A549 (cell line): Measurements from ENCODE around the gene CBARP. TPM values are rescaled to one million over a fixed set of nuclear protein-coding genes. Genes with fewer than 3 reads are reported as not detected.
"Not testable (repeated sequence)": the region's sequence is repeated elsewhere in the genome, so short reads cannot be mapped to it uniquely, and the experiment has no call there.

Experiments
- ATAC-seq, 2 experiments: fragments of 200-7000 bp in 1 of 2; fragments of >200 bp in 1 of 2; cut with Nextera tagmentation in 1 of 2; cut with Tn5 transposase in 1 of 2; 3 replicates each; pipeline versions ENCODE4 v1.8.0 to v1.9.1; 2018 to 2020; ENCODE audit warnings: mild to moderate bottlenecking in 1 of 2, moderate library complexity in 1 of 2
- CTCF ChIA-PET: fragments of 300-600 bp; sonication (Branson Sonifier 250); formaldehyde crosslinking; extraction: SDS; loops from one replicate; lab custom pipeline; 2021; ENCODE audit warnings: antibody characterized with exemption, inconsistent platforms; lab: Yijun Ruan, JAX
- POLR2A ChIA-PET: fragments of 350-600 bp; formaldehyde crosslinking; extraction: SDS; loops from one replicate; lab custom pipeline; 2021; ENCODE audit warnings: antibody characterized with exemption, inconsistent platforms; lab: Yijun Ruan, JAX
- DNase-seq, 2 experiments: peaks; one replicate each; pipeline versions ENCODE4 v3.0.0 to v3.0.0-alpha.2; 2011 to 2016; ENCODE audit warnings: low read depth in 1 of 2, low spot score in 1 of 2
- FAIRE-seq: peaks from 2 replicates; lab custom pipeline; 2011; peaks lifted over from hg19 to GRCh38; lab: Jason Lieb, UNC
- H3K27ac ChIP-seq, 2 experiments: fragments of >200 bp; sonication (Bioruptor Twin); formaldehyde crosslinking; 3 replicates each; pipeline ENCODE4 v1.5.1; 2016 to 2017
- H3K4me1 ChIP-seq: fragments of >200 bp; sonication (Bioruptor Twin); formaldehyde crosslinking; 3 replicates; pipeline ENCODE4 v1.6.1; 2016
- H3K4me2 ChIP-seq: fragments of >200 bp; sonication (Bioruptor Twin); formaldehyde crosslinking; 3 replicates; pipeline ENCODE4 v1.6.1; 2016
- H3K4me3 ChIP-seq: fragments of >200 bp; sonication (Bioruptor Twin); formaldehyde crosslinking; 3 replicates; pipeline ENCODE4 v1.5.1; 2016
- H3K9me3 ChIP-seq: fragments of >200 bp; sonication (Bioruptor Twin); formaldehyde crosslinking; 3 replicates; pipeline ENCODE4 v1.6.1; 2016
- E2F6 ChIP-seq: IDR thresholded peaks from 2 replicates; pipeline ENCODE4 v1.6.1; 2012; ENCODE audit warnings: low read depth, borderline replicate concordance
- MYC ChIP-seq: IDR thresholded peaks from 2 replicates; pipeline ENCODE4 v1.6.1; 2012; ENCODE audit warnings: mild to moderate bottlenecking, inconsistent platforms, low read length, improper control_type of control experiment, borderline replicate concordance
- POLR2AphosphoS2 ChIP-seq: conservative IDR thresholded peaks from 2 replicates; pipeline ENCODE4 v1.6.1; 2012; ENCODE audit warnings: low read length, improper control_type of control experiment, inconsistent platforms
- RAD21 ChIP-seq, 2 experiments: fragments of >200 bp in 1 of 2; sonication (Bioruptor Twin) in 1 of 2; formaldehyde crosslinking in 1 of 2; IDR thresholded peaks in 1 of 2; conservative IDR thresholded peaks in 1 of 2; 2 replicates in 1 of 2; 3 replicates in 1 of 2; pipeline ENCODE4 v1.6.1; 2012 to 2018; ENCODE audit warnings: inconsistent platforms in 1 of 2
- RARB ChIP-seq: fragments of 250-450 bp; sonication (Bioruptor Pico); IDR thresholded peaks from 2 replicates; pipeline ENCODE4 v1.8.0; 2021; ENCODE audit warnings: mild to moderate bottlenecking, moderate library complexity
- RNF2 ChIP-seq: fragments of 200-600 bp; sonication (generic); IDR thresholded peaks from 2 replicates; pipeline ENCODE4 v1.6.1; 2016; ENCODE audit warnings: low read depth, mild to moderate bottlenecking, antibody characterized with exemption, moderate library complexity, borderline replicate concordance
- SMC3 ChIP-seq: fragments of >200 bp; sonication (Bioruptor Twin); formaldehyde crosslinking; IDR thresholded peaks from 3 replicates; pipeline ENCODE4 v1.6.1; 2018; ENCODE audit warnings: inconsistent platforms
- SREBF2 ChIP-seq: fragments of 450-650 bp; IDR thresholded peaks from 2 replicates; pipeline ENCODE4 v1.6.1; 2014; ENCODE audit warnings: mild to moderate bottlenecking, moderate library complexity
- ZSCAN20 ChIP-seq: fragments of 250-450 bp; sonication (Bioruptor Pico); IDR thresholded peaks from 2 replicates; pipeline ENCODE4 v1.8.0; 2022; ENCODE audit warnings: mild to moderate bottlenecking, moderate library complexity
- WGBS: methylation state at CpG from one replicate; pipeline ENCODE4 v1.1.6; 2017; ENCODE audit errors: missing lambda C conversion rate; 5-methylcytosine and 5-hydroxymethylcytosine counted together
- polyA plus RNA-seq, 4 experiments: library from polyadenylated mRNA; depleted of rRNA in 3 of 4; stranded (reverse); fragments of >200 nt; fragmentation: RNase III in 1 of 4; extraction: RNeasy Plus Mini Kit Qiagen cat#74134 plus additional on column Dnase treatment in 1 of 4; gene quantifications; 2 replicates in 3 of 4; 3 replicates in 1 of 4; pipeline ENCODE4 v1.2.3, GENCODE V29; 2011 to 2017

The CBARP gene
- polyA plus RNA-seq, 2 of the 4 experiments (the other 2 are of a cell fraction) = 0.19 to 2.0 TPM

- CTCF ChIA-PET = interaction anchor here (0.9 to 3.5 kb wide), 2 partner anchors 10 to 13 kb away, joined by 3 to 17 read pairs; no protein-coding TSS in a partner anchor
- no peak for ATAC-seq
Measured at GRCh38 chr19:1210227-1210538, 27.6 kb downstream of the CBARP start.

GRCh38 chr19:1208830-1209229 lies 29.0 kb downstream of the CBARP start:
- Histone ChIP-seq H3K4me2 (peak overlapping the region; percentile 18; the same call in 1 of the 3 replicates), H3K27ac (0 out of 6 replicates have a peak overlapping the region, but pooled peaks of 1 of the 2 experiments have one; percentile 0), H3K4me1 (peaks cover 17% of the 10 kb centered on the region)
- H3K9me3 ChIP-seq, ATAC-seq, POLR2A ChIA-PET, H3K4me3 ChIP-seq, FAIRE-seq: not testable (repeated sequence)
- 72% methylated on average over 10 of the region's 10 CpGs for WGBS
- peak in 1 of 2 experiments; percentile 35 for DNase-seq
- CTCF ChIA-PET = interaction anchor here (0.5 kb wide), 1 partner anchor 15 kb away, joined by 3 read pairs; no protein-coding TSS in a partner anchor

More at GRCh38 chr19:1210227-1210538, 27.6 kb downstream of the CBARP start:
- Histone ChIP-seq H3K4me3 (no peak overlapping the region), H3K4me2 (no peak overlapping the region), H3K9me3 (no peaks in the 10 kb centered on the region), H3K27ac (peak overlapping the region in 1 of 2 experiments; percentile 60; a peak in 2 of 6 replicates), H3K4me1 (peaks cover 29% of the 10 kb centered on the region)
- TF ChIP-seq ZSCAN20 (CRISPR knock-in tag) = no peak
- FAIRE-seq (no peak), DNase-seq (no peak)
- WGBS = 92% methylated on average over 6 of the region's 13 CpGs
- POLR2A ChIA-PET = no interaction called here

GRCh38 chr19:1206864-1207450 lies 30.8 kb downstream of the CBARP start:
- H3K4me3 ChIP-seq = peak overlapping the region; percentile 97
- FAIRE-seq (no peak), DNase-seq (peak in 1 of 2 experiments; percentile 46)

DNA sequence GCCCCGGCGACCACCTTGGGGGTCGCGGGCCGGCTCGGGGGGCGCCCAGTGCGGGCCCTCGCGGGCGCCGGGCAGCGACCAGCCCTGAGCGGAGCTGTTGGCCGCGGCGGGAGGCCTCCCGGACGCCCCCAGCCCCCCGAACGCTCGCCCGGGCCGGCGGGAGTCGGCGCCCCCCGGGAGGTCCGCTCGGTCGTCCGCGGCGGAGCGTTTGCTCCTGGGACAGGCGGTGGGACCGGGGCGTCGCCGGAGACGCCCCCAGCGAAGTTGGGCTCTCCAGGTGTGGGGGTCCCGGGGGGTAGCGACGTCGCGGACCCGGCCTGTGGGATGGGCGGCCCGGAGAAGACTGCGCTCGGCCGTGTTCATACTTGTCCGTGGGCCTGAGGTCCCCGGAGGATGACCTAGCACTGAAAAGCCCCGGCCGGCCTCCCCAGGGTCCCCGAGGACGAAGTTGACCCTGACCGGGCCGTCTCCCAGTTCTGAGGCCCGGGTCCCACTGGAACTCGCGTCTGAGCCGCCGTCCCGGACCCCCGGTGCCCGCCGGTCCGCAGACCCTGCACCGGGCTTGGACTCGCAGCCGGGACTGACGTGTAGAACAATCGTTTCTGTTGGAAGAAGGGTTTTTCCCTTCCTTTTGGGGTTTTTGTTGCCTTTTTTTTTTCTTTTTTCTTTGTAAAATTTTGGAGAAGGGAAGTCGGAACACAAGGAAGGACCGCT lies 31.5 kb downstream of the CBARP start:
- FAIRE-seq = no peak
- no peak for TF ChIP-seq POLR2AphosphoS2
- TF ChIP-seq ZSCAN20 (CRISPR knock-in tag) = no peak
- peak; percentile 36; the same call in 1 of the 2 replicates for TF ChIP-seq RNF2
- no peak for TF ChIP-seq MYC
- no peak for TF ChIP-seq E2F6
- POLR2A ChIA-PET = no interaction called here

More at GRCh38 chr19:1206864-1207450, 30.8 kb downstream of the CBARP start:
- POLR2A ChIA-PET = no interaction called here
- WGBS = 7% methylated on average over 20 of the region's 38 CpGs
- Histone ChIP-seq H3K27ac (peak overlapping the region; percentile 95 to 100), H3K4me1 (peaks cover 24% of the 10 kb centered on the region), H3K9me3 (no peaks in the 10 kb centered on the region), H3K4me2 (peak overlapping the region; percentile 84)
- CTCF ChIA-PET = interaction anchor here (0.9 to 1.2 kb wide), 2 partner anchors 29 to 37 kb away, joined by 3 to 4 read pairs; no protein-coding TSS in a partner anchor
- ATAC-seq = peak in 1 of 2 experiments; percentile 24; a peak in 3 of 6 replicates
- TF ChIP-seq SMC3 = no peak
- no peak for TF ChIP-seq SREBF2
- no peak for TF ChIP-seq RAD21 (conservative IDR thresholded peaks at IDR 0.05 in 1 of 2, IDR thresholded peaks at IDR 0.05 in 1 of 2)
- TF ChIP-seq E2F6 = no peak
- TF ChIP-seq RARB (CRISPR knock-in tag) = no peak

More for the DNA sequence above, 31.5 kb downstream of the CBARP start:
- WGBS = 8% methylated on average over 16 of the region's 78 CpGs
- H3K4me1 ChIP-seq = peaks cover 24% of the 10 kb centered on the region
- H3K4me2 ChIP-seq = peak overlapping the region; percentile 84
- ATAC-seq (no peak), DNase-seq (no peak)
- H3K4me3 ChIP-seq = peak overlapping the region; percentile 97
- no peaks in the 10 kb centered on the region for H3K9me3 ChIP-seq
- CTCF ChIA-PET = interaction anchor here (0.9 to 1.2 kb wide), 2 partner anchors 28 to 38 kb away, joined by 3 to 4 read pairs; no protein-coding TSS in a partner anchor
- peak overlapping the region; percentile 95 to 100 for H3K27ac ChIP-seq
